H1 (cell line): ENCODE results near the gene RBMY1D. TPM values are rescaled to one million over a fixed set of nuclear protein-coding genes. Genes with fewer than 3 reads are reported as not detected.

Experiments
- CTCF ChIA-PET: fragments of 300-600 bp; sonication (Branson Sonifier 250); formaldehyde crosslinking; loops from one replicate; lab custom pipeline; 2021; ENCODE audit not compliant: partially characterized antibody; lab: Charles Lee
- POLR2A ChIA-PET: fragments of 300-600 bp; sonication (Branson Sonifier 250); formaldehyde crosslinking; loops from one replicate; lab custom pipeline; 2021; ENCODE audit warnings: inconsistent platforms; ENCODE audit not compliant: partially characterized antibody; lab: Charles Lee
- DNase-seq, 2 experiments: peaks; one replicate each; pipeline versions ENCODE4 v3.0.0 to v3.0.0-alpha.2; 2010 to 2022; ENCODE audit warnings: low spot score in 2 of 2, low read depth in 1 of 2, mixed read lengths in 1 of 2
- FAIRE-seq: peaks from 2 replicates; lab custom pipeline; 2011; peaks lifted over from hg19 to GRCh38; lab: Jason Lieb, UNC
- H2AFZ ChIP-seq: 2 replicates; pipeline ENCODE4 v1.8.1; 2012; ENCODE audit warnings: low read length, inconsistent platforms
- H2AK5ac ChIP-seq: 2 replicates; pipeline ENCODE4 v1.6.1; 2013; ENCODE audit warnings: low read depth, low read length
- H2BK120ac ChIP-seq: replicated peaks from 2 replicates; pipeline ENCODE3; 2013; ENCODE audit warnings: low read depth, low read length, inconsistent platforms
- H2BK12ac ChIP-seq: 2 replicates; pipeline ENCODE4 v1.6.1; 2013; ENCODE audit warnings: low read depth, low read length
- H2BK15ac ChIP-seq: 2 replicates; pipeline ENCODE4 v1.6.1; 2013; ENCODE audit warnings: low read length
- H2BK20ac ChIP-seq: 2 replicates; pipeline ENCODE4 v1.6.1; 2013; ENCODE audit warnings: low read length
- H2BK5ac ChIP-seq: 2 replicates; pipeline ENCODE4 v1.6.1; 2013; ENCODE audit warnings: low read depth, low read length
- H3K14ac ChIP-seq: 2 replicates; pipeline ENCODE4 v1.6.1; 2013; ENCODE audit warnings: inconsistent platforms; ENCODE audit not compliant: insufficient read length
- H3K18ac ChIP-seq: 2 replicates; pipeline ENCODE4 v1.6.1; 2013; ENCODE audit warnings: low read length; ENCODE audit errors: extremely low read depth
- H3K23ac ChIP-seq: 2 replicates; pipeline ENCODE4 v1.6.1; 2013; ENCODE audit warnings: inconsistent platforms; ENCODE audit not compliant: insufficient read length
- H3K23me2 ChIP-seq: 2 replicates; pipeline ENCODE4 v1.6.1; 2013; ENCODE audit warnings: low read depth, low read length
- H3K27ac ChIP-seq: 2 replicates; pipeline ENCODE4 v1.6.1; 2011; ENCODE audit warnings: low read depth, low read length, inconsistent platforms
- H3K27me3 ChIP-seq, 4 experiments: replicated peaks in 1 of 4; 1 replicate in 1 of 4; 2 replicates in 3 of 4; pipeline versions ENCODE4 v1.6.1 to v1.8.1; 2011 to 2013; ENCODE audit warnings: low read length in 3 of 4, mild to moderate bottlenecking in 3 of 4, inconsistent platforms in 2 of 4, mixed read lengths in 2 of 4, moderate library complexity in 1 of 4; ENCODE audit not compliant: control insufficient read depth in 3 of 4, insufficient read depth in 3 of 4; ENCODE audit errors: extremely low read depth in 1 of 4
- H3K36me3 ChIP-seq, 4 experiments: 2 replicates each; pipeline versions ENCODE4 v1.6.1 to v1.8.1; 2011 to 2013; ENCODE audit warnings: mild to moderate bottlenecking in 4 of 4, low read length in 3 of 4, moderate library complexity in 2 of 4, control low read depth in 1 of 4, inconsistent platforms in 1 of 4; ENCODE audit not compliant: insufficient read depth in 4 of 4, control insufficient read depth in 2 of 4
- H3K4ac ChIP-seq: replicated peaks from 2 replicates; pipeline ENCODE3; 2013; ENCODE audit warnings: low read length, low read depth, mixed read lengths, inconsistent platforms; ENCODE audit not compliant: insufficient read length
- H3K4me1 ChIP-seq, 4 experiments: replicated peaks in 1 of 4; 1 replicate in 1 of 4; 2 replicates in 3 of 4; pipeline versions ENCODE4 v1.6.1 to v1.8.1; 2011 to 2013; ENCODE audit warnings: low read length in 3 of 4, inconsistent platforms in 2 of 4, mixed read lengths in 1 of 4; ENCODE audit not compliant: insufficient read depth in 4 of 4, control insufficient read depth in 3 of 4
- H3K4me2 ChIP-seq, 2 experiments: 2 replicates each; pipeline versions ENCODE4 v1.6.1 to v1.8.1; 2011 to 2013; ENCODE audit warnings: low read depth in 2 of 2, low read length in 2 of 2, control low read depth in 1 of 2, inconsistent platforms in 1 of 2, mild to moderate bottlenecking in 1 of 2; ENCODE audit not compliant: insufficient read depth in 1 of 2
- H3K4me3 ChIP-seq, 4 experiments: fragments of 200-600, 300-600 bp in 1 of 4; sonication (generic), shearing (Covaris generic), sonication (Bioruptor Twin) in 1 of 4; 2 replicates each; pipeline versions ENCODE4 v1.5.1 to v1.8.1; 2011 to 2016; ENCODE audit warnings: low read length in 4 of 4, low read depth in 3 of 4, control low read depth in 2 of 4, inconsistent platforms in 2 of 4, mild to moderate bottlenecking in 2 of 4, mixed read lengths in 1 of 4, moderate library complexity in 1 of 4; ENCODE audit not compliant: insufficient read depth in 2 of 4; ENCODE audit errors: extremely low read depth in 1 of 4
- H3K56ac ChIP-seq: replicated peaks from 2 replicates; pipeline ENCODE3; 2013; ENCODE audit warnings: low read depth, mild to moderate bottlenecking, mixed read lengths, low read length, inconsistent platforms; ENCODE audit not compliant: insufficient read length
- H3K79me1 ChIP-seq: 2 replicates; pipeline ENCODE4 v1.6.1; 2013; ENCODE audit warnings: low read depth, low read length, control low read depth
- H3K79me2 ChIP-seq, 2 experiments: 2 replicates each; pipeline versions ENCODE4 v1.6.1 to v1.8.1; 2012 to 2013; ENCODE audit warnings: low read length in 2 of 2, mild to moderate bottlenecking in 2 of 2, inconsistent platforms in 1 of 2; ENCODE audit not compliant: insufficient read depth in 2 of 2, control insufficient read depth in 1 of 2
- H3K9ac ChIP-seq, 4 experiments: replicated peaks in 1 of 4; 1 replicate in 1 of 4; 2 replicates in 3 of 4; pipeline versions ENCODE4 v1.6.1 to v1.8.1; 2011 to 2013; ENCODE audit warnings: low read depth in 3 of 4, low read length in 3 of 4, control low read depth in 2 of 4, mild to moderate bottlenecking in 2 of 4, moderate library complexity in 2 of 4, inconsistent platforms in 1 of 4; ENCODE audit errors: extremely low read depth in 1 of 4
- H3K9me3 ChIP-seq, 2 experiments: 2 replicates each; pipeline versions ENCODE4 v1.6.1 to v1.8.1; 2012 to 2013; ENCODE audit warnings: mild to moderate bottlenecking in 2 of 2, moderate library complexity in 2 of 2, control low read depth in 1 of 2, inconsistent platforms in 1 of 2, low read depth in 1 of 2, low read length in 1 of 2, mixed read lengths in 1 of 2; ENCODE audit not compliant: insufficient read depth in 2 of 2
- H4K20me1 ChIP-seq, 2 experiments: replicated peaks in 1 of 2; 2 replicates each; pipeline versions ENCODE3 to v1.8.1; 2011 to 2013; ENCODE audit warnings: inconsistent platforms in 2 of 2, low read length in 2 of 2, mild to moderate bottlenecking in 1 of 2; ENCODE audit not compliant: insufficient read depth in 2 of 2, control insufficient read depth in 1 of 2
- H4K5ac ChIP-seq: 2 replicates; pipeline ENCODE4 v1.6.1; 2013; ENCODE audit warnings: low read length, low read depth, mixed read lengths, inconsistent platforms; ENCODE audit not compliant: insufficient read length
- H4K8ac ChIP-seq: 2 replicates; pipeline ENCODE4 v1.8.0; 2013; ENCODE audit warnings: mild to moderate bottlenecking, moderate library complexity, low read length, inconsistent platforms; ENCODE audit not compliant: insufficient read depth; ENCODE audit errors: extremely low read depth
- H4K91ac ChIP-seq: replicated peaks from 2 replicates; pipeline ENCODE3; 2013; ENCODE audit warnings: low read length, mixed read lengths, inconsistent platforms; ENCODE audit not compliant: insufficient read length
- BCL11A ChIP-seq, 2 experiments: IDR thresholded peaks; one replicate each; pipeline ENCODE4 v1.6.1; 2011; ENCODE audit warnings: low read depth in 2 of 2, low read length in 2 of 2, mild to moderate bottlenecking in 2 of 2
- BRCA1 ChIP-seq: IDR thresholded peaks from 2 replicates; pipeline ENCODE4 v1.6.1; 2012; ENCODE audit warnings: low read depth, low read length, improper control_type of control experiment
- CBX5 ChIP-seq: fragments of 300-800, 300-1000 bp; sonication (generic); IDR thresholded peaks from 2 replicates; pipeline ENCODE4 v1.7.1; 2016; ENCODE audit warnings: antibody characterized with exemption, low read length, low read depth
- CBX8 ChIP-seq: fragments of 300-800, 300-1000 bp; sonication (generic); IDR thresholded peaks from 2 replicates; pipeline ENCODE4 v1.7.1; 2016; ENCODE audit warnings: low read depth, low read length, borderline replicate concordance
- CTBP2 ChIP-seq: IDR thresholded peaks from 2 replicates; pipeline ENCODE4 v1.7.0; 2011; ENCODE audit warnings: borderline replicate concordance, mild to moderate bottlenecking, moderate library complexity, mixed read lengths, low read length; ENCODE audit not compliant: insufficient read depth, insufficient read length
- EP300 ChIP-seq, 2 experiments: IDR thresholded peaks; 1 replicate in 1 of 2; 2 replicates in 1 of 2; pipeline ENCODE4 v1.6.1; 2011 to 2012; ENCODE audit warnings: low read depth in 2 of 2, low read length in 2 of 2, mild to moderate bottlenecking in 2 of 2, borderline replicate concordance in 1 of 2, inconsistent platforms in 1 of 2, moderate library complexity in 1 of 2
- GABPA ChIP-seq: IDR thresholded peaks from 2 replicates; pipeline ENCODE4 v1.6.1; 2011; ENCODE audit warnings: mild to moderate bottlenecking, low read length, moderate library complexity, borderline replicate concordance; ENCODE audit not compliant: insufficient read depth
- GTF2F1 ChIP-seq: IDR thresholded peaks from 2 replicates; pipeline ENCODE4 v1.6.1; 2012; ENCODE audit warnings: low read depth, low read length, improper control_type of control experiment, borderline replicate concordance
- JUND ChIP-seq: IDR thresholded peaks from 2 replicates; pipeline ENCODE4 v1.6.1; 2011; ENCODE audit warnings: mild to moderate bottlenecking, improper control_type of control experiment, low read length
- KDM1A ChIP-seq: fragments of 200-600, 300-600 bp; sonication (generic); IDR thresholded peaks from 2 replicates; pipeline ENCODE4 v1.7.1; 2016; ENCODE audit warnings: mild to moderate bottlenecking, low read length, borderline replicate concordance
- MAX ChIP-seq: IDR thresholded peaks from 2 replicates; pipeline ENCODE4 v1.6.1; 2012; ENCODE audit warnings: inconsistent platforms
- POLR2AphosphoS5 ChIP-seq: IDR thresholded peaks from 2 replicates; pipeline ENCODE4 v1.6.1; 2011; ENCODE audit warnings: low read depth, low read length
- TEAD4 ChIP-seq: IDR thresholded peaks from 2 replicates; pipeline ENCODE4 v1.6.1; 2012; ENCODE audit warnings: low read depth, low read length, inconsistent platforms, mixed read lengths
- YY1 ChIP-seq: IDR thresholded peaks from 2 replicates; pipeline ENCODE4 v1.6.1; 2011; ENCODE audit warnings: low read depth, mild to moderate bottlenecking, low read length
- ZNF274 ChIP-seq: IDR thresholded peaks from 2 replicates; pipeline ENCODE4 v1.7.0; 2012; ENCODE audit warnings: low read length, borderline replicate concordance; ENCODE audit errors: extremely low read depth
- WGBS, 2 experiments: shearing (Covaris generic) in 1 of 2; methylation state at CpG; one replicate each; pipeline versions ENCODE4 v1.1.6 to v1.1.7; 2013 to 2015; ENCODE audit warnings: low lambda C conversion rate in 2 of 2, mixed read lengths in 2 of 2, inconsistent platforms in 1 of 2, low coverage in 1 of 2, missing lambda C conversion rate in 1 of 2; ENCODE audit not compliant: insufficient replicate concordance in 2 of 2, insufficient coverage in 1 of 2, insufficient read length in 1 of 2; ENCODE audit errors: extremely low coverage in 1 of 2, missing lambda C conversion rate in 1 of 2; 5-methylcytosine and 5-hydroxymethylcytosine counted together
- polyA plus RNA-seq, 7 experiments: library from polyadenylated mRNA; depleted of rRNA in 3 of 7; stranded (reverse) in 5 of 7; unstranded in 2 of 7; fragments of >200 nt in 5 of 7; fragments of 200-250 nt in 2 of 7; gene quantifications; 1 replicate in 5 of 7; 2 replicates in 1 of 7; 4 replicates in 1 of 7; pipeline versions ENCODE4 v1.2.1 to v1.2.3, GENCODE V29; 2011 to 2013; ENCODE audit warnings: missing spikeins in 2 of 7, mixed read lengths in 2 of 7
- total RNA-seq: library from RNA; stranded (reverse); fragmentation: NEBNext Ultra II Directional; extraction: Animal tissue kit (Norgen Biotek cat#: 25700); gene quantifications from 2 replicates; pipeline ENCODE4 v1.2.1, GENCODE V29; 2021

RBMY1D gene
- total and polyA plus RNA-seq, 2 of the 8 experiments (the other 6 are each of a cell fraction or from before 2014, with no cell fraction given) = not detected

- H3K79me1 ChIP-seq = no peaks in the 10 kb centered on the region
- FAIRE-seq = no peak
- H3K23me2 ChIP-seq = no peaks in the 10 kb centered on the region
- no peaks in the 10 kb centered on the region for H3K4me1 ChIP-seq
- no peak overlapping the region for H4K8ac ChIP-seq
- 89% methylated on average over 3 of the region's 4 CpGs; no CpG with 5 or more reads in 1 of the 2 experiments for WGBS, 2 experiments
- no peak overlapping the region for H2BK5ac ChIP-seq
- no peak for TF ChIP-seq TEAD4
- TF ChIP-seq MAX = no peak
- TF ChIP-seq GTF2F1 = no peak
- no peak for TF ChIP-seq ZNF274
- no peak for TF ChIP-seq CTBP2
- TF ChIP-seq YY1 = no peak
- no peak for TF ChIP-seq BCL11A (IDR thresholded peaks at IDR 0.05; ENCODE audit: low read depth in 2 of 2, low read length in 2 of 2)
- no peak for TF ChIP-seq EP300 (IDR thresholded peaks at IDR 0.05; ENCODE audit: borderline replicate concordance in 1 of 2, low read depth in 2 of 2, low read length in 2 of 2)
- TF ChIP-seq JUND = no peak
- no peak for TF ChIP-seq CBX5
- TF ChIP-seq KDM1A = no peak
- TF ChIP-seq POLR2AphosphoS5 = no peak
- no peak for TF ChIP-seq GABPA
- no peak for TF ChIP-seq CBX8
- no peak for TF ChIP-seq BRCA1
- H3K18ac ChIP-seq = no peak overlapping the region
- H2BK15ac ChIP-seq = no peak overlapping the region
- POLR2A ChIA-PET = no interaction called here
- H2BK20ac ChIP-seq = no peak overlapping the region
- no peak overlapping the region for H4K91ac ChIP-seq
- no peak overlapping the region for H2AFZ ChIP-seq
- H3K4me3 ChIP-seq = no peak overlapping the region
- H2AK5ac ChIP-seq = no peak overlapping the region
- H3K79me2 ChIP-seq = no peaks in the 10 kb centered on the region
- no peak overlapping the region for H4K5ac ChIP-seq
- H3K27me3 ChIP-seq = no peaks in the 10 kb centered on the region
- CTCF ChIA-PET = no interaction called here
- H2BK12ac ChIP-seq = no peak overlapping the region
- no peak overlapping the region for H3K23ac ChIP-seq
- H3K4ac ChIP-seq = no peak overlapping the region
- no peak overlapping the region for H3K9ac ChIP-seq
- H2BK120ac ChIP-seq = no peak overlapping the region
- H3K36me3 ChIP-seq = no peaks in the 10 kb centered on the region
- H4K20me1 ChIP-seq = no peaks in the 10 kb centered on the region
- H3K14ac ChIP-seq = no peak overlapping the region
- no peak overlapping the region for H3K56ac ChIP-seq
- no peak overlapping the region for H3K4me2 ChIP-seq
- no peak for DNase-seq
- no peak overlapping the region for H3K27ac ChIP-seq
- peaks cover 13 to 45% of the 10 kb centered on the region in 2 experiments; a peak in 2 of 4 replicates for H3K9me3 ChIP-seq
Measured at GRCh38 chrY:21842090-21842489, 52.2 kb downstream of the RBMY1D start.
